Esophagus (tissue), 2 donors: ENCODE data around the gene EVA1A. TPM values are rescaled to one million over a fixed set of nuclear protein-coding genes. Genes with fewer than 3 reads are reported as not detected.

Experiments used
- H3K27ac ChIP-seq, 2 donors: one replicate each; pipeline ENCODE4 v1.5.1; 2013; ENCODE audit warnings: low read depth in 2 of 2, mild to moderate bottlenecking in 2 of 2, inconsistent platforms in 1 of 2, low read length in 1 of 2, moderate library complexity in 1 of 2
- H3K27me3 ChIP-seq, 2 donors: one replicate each; pipeline ENCODE4 v1.6.1; 2013; ENCODE audit warnings: low read length in 2 of 2, control low read depth in 1 of 2, mild to moderate bottlenecking in 1 of 2; ENCODE audit not compliant: insufficient read depth in 2 of 2, control insufficient read depth in 1 of 2
- H3K36me3 ChIP-seq, 2 donors: one replicate each; pipeline ENCODE4 v1.6.1; 2013; ENCODE audit warnings: low read length in 1 of 2; ENCODE audit not compliant: control insufficient read depth in 2 of 2, insufficient read depth in 2 of 2
- H3K4me1 ChIP-seq, 2 donors: one replicate each; pipeline ENCODE4 v1.6.1; 2013; ENCODE audit warnings: low read length in 1 of 2; ENCODE audit not compliant: control insufficient read depth in 2 of 2, insufficient read depth in 2 of 2
- H3K4me3 ChIP-seq, 2 donors: one replicate each; pipeline ENCODE4 v1.5.1; 2013; ENCODE audit warnings: low read length in 2 of 2, mild to moderate bottlenecking in 2 of 2, low read depth in 1 of 2, moderate library complexity in 1 of 2
- H3K9me3 ChIP-seq, 2 donors: one replicate each; pipeline ENCODE4 v1.6.1; 2013; ENCODE audit warnings: mild to moderate bottlenecking in 2 of 2, low read depth in 1 of 2, low read length in 1 of 2, moderate library complexity in 1 of 2; ENCODE audit not compliant: control insufficient read depth in 2 of 2, insufficient read depth in 1 of 2
- WGBS, 2 donors: extraction: QIAGEN DNeasy Blood & Tissue Kit; methylation state at CpG; one replicate each; pipeline ENCODE4 v1.1.7; 2013; 5-methylcytosine and 5-hydroxymethylcytosine counted together
- polyA plus RNA-seq, 2 donors: library from polyadenylated mRNA; stranded (reverse); fragments of 200-250 nt; gene quantifications; one replicate each; pipeline ENCODE4 v1.2.3, GENCODE V29; 2013
- donor health status: healthy with polysubstance abuse.
- donor health status: Bipolar disorder and iron deficiency.

EVA1A gene
- polyA plus RNA-seq, 2 donors, result 0.71 to 0.94 TPM

DNA sequence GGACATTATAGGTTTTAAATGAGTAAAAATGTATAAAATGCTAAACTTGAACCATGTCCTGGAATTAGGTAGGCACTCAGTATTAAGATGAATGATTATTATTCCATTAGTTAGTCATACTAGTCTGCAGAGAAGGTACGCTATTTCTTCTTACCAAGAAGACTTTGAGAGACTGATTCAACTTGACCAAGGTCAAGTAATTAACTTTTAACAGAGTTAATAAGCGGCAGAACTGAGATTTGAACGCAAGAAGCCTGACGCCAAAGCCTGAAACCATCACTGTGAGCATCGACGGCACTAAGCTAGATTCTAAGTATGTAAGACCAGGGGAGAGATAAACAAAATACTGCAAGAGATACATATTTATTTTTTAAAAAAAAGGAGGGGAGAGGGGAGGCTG lies 2.6 kb downstream of the EVA1A start:
- Histone ChIP-seq H3K4me3 (no peak overlapping the region), H3K9me3 (no peaks in the 10 kb centered on the region), H3K36me3 (no peaks in the 10 kb centered on the region), H3K4me1 (peaks cover 2 to 8% of the 10 kb centered on the region in 2 donors), H3K27me3 (peaks cover 0 to 5% of the 10 kb centered on the region in 2 donors), H3K27ac (no peak overlapping the region)
- WGBS, 2 donors, result 93 to 99% methylated on average over 6 of the region's 6 CpGs

DNA sequence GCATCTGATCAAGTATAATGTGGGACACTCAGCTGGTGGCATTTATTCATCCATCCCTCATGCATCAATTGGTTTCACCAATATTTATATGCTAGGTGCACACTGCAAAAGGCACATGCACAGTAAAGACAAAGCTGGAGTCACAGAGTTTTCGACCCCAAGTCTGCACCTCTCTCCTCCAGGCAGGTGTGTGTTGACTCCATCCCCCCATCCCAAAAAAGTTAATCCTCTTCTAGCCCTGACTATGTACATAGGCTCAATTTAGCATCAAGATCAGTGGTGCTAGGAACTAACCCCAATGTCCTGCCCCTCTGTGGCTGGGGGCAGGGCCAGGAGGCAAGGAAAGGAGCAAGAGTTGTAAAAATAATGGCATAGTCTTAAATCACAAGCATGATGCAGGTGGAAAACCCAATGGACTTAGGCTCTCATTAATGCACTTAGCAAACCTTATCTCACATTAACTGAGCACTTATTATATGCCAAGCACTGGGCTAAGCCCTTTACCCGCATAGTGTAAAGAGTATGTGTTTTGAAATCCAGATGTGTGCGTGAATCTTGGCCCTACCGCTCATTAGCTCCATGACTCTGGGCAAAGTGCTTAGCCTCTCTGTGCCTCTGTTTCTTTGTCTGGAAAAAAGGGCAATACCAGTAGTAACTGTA lies 3.1 kb downstream of the EVA1A start:
- 97 to 98% methylated on average over 4 of the region's 4 CpGs for WGBS, 2 donors
- Histone ChIP-seq H3K9me3 (no peaks in the 10 kb centered on the region), H3K36me3 (no peaks in the 10 kb centered on the region), H3K4me3 (no peak overlapping the region), H3K27ac (no peak overlapping the region), H3K4me1 (peaks cover 2 to 8% of the 10 kb centered on the region in 2 donors), H3K27me3 (peaks cover 0 to 5% of the 10 kb centered on the region in 2 donors)

DNA sequence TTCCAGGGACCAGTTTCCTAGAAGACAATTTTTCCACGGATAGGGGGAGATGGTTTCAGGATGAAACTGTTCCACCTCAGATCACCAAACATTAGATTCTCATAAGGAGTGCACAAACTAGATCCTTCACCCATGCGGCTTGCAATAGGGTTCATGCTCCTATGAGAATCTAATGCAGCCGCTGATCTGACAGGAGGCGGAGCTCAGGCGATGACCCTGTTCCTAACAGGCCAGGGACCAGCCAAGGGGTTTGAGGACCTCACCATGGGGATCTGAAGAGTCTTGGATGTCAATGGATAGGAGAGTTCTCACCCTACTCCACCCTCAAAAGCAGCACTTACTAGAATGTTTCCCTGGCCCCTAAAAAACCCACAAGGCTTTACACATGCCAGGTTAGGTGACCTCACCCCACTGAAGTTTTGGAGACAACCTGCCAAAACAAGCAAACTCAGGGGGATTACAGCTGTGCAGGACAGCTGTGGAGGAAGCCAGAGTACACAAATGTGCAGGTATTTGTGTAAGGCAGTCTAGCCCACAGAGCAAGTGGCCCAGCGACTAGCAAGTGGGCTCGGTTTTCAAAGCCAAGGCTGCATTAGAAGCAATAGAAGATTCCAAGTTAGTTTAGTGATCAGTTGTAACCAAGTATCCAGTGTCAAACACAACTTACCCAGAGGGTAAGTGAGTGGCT lies 3.9 kb downstream of the EVA1A start:
- Histone ChIP-seq H3K4me1 (peaks cover 2 to 8% of the 10 kb centered on the region in 2 donors), H3K9me3 (no peaks in the 10 kb centered on the region), H3K27me3 (peaks cover 0 to 5% of the 10 kb centered on the region in 2 donors), H3K36me3 (no peaks in the 10 kb centered on the region), H3K27ac (no peak overlapping the region), H3K4me3 (no peak overlapping the region)
- 90 to 92% methylated on average over 7 of the region's 7 CpGs for WGBS, 2 donors

DNA sequence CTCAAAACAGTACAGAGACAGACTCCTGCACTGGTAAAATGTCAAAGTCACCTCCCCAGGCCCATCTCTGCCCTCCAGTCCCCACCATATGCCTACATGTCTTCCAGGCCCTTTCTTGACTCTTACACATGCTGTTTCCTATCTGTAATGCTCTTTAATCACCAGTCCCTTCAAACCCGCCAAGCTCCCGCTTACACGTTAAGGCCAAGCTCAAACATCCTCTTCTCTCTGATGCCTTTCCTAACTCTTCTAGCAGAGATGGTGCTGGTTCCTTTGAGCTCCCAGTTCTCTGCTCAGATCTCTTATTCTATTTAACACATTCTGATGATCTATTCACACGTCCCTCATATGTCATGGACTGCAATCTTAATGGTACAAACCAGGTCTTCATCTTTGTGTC lies 5.0 kb downstream of the EVA1A start:
- H3K27ac ChIP-seq, result no peak overlapping the region
- 88 to 91% methylated on average over 4 of the region's 4 CpGs for WGBS, 2 donors
- no peaks in the 10 kb centered on the region for H3K36me3 ChIP-seq
- no peak overlapping the region for H3K4me3 ChIP-seq
- peaks cover 2 to 5% of the 10 kb centered on the region in 2 donors for H3K4me1 ChIP-seq
- H3K27me3 ChIP-seq, result peaks cover 0 to 5% of the 10 kb centered on the region in 2 donors
- H3K9me3 ChIP-seq, result no peaks in the 10 kb centered on the region

DNA sequence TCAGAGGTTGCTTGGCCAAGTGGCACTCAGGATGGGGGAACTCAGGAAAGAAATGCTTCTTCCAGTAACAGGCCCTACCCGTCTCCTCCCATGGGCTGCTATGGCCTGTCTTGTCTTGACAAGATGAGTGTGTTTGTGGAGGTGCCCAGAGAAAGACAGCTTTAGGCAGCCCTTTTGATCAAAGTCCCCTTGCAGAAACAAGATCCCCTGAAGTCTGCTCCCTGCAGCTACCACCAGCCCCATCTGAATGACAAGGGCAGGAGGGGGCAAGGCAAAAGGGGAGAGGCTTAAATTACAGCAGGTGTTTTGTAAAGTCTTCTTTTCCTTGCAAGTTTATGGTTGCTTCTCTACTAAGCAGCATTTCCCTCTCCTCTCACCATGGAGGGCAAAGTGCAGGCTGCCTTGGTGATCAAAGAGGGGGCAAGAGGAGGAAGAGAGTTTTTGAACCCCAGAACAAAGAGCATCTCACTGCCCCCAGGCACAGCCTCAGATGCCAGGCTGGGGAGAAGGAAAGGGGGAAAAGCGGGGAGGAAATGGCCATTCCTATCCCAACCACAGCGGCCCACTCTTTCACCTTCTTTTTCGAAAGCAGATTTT lies 6.7 kb downstream of the EVA1A start:
- Histone ChIP-seq H3K4me1 (peaks cover 0 to 2% of the 10 kb centered on the region in 2 donors), H3K27ac (no peak overlapping the region), H3K9me3 (no peaks in the 10 kb centered on the region), H3K36me3 (no peaks in the 10 kb centered on the region), H3K4me3 (no peak overlapping the region), H3K27me3 (peaks cover 0 to 5% of the 10 kb centered on the region in 2 donors)
- WGBS, 2 donors, result 75 to 81% methylated on average over 4 of the region's 4 CpGs

DNA sequence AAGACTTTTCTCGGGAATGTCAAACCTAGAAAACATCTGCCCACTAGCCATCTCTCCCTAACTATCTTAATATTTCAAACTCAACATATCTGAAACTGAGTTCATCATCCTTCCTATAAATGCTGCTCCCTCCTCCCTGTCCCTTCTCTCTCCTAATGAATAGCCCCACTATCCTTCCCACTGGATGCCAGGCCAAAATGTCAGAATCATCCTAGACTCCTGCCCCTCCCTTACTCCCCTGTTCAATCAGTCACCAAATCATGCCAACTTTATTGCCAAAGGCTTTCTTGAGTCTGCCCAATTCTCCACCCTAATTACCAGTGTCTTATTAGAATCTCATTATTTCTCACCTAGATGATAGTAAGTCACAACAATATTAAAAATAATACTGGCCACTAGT lies 8.5 kb downstream of the EVA1A start:
- Histone ChIP-seq H3K4me3 (no peak overlapping the region), H3K27me3 (no peaks in the 10 kb centered on the region), H3K9me3 (no peaks in the 10 kb centered on the region), H3K27ac (no peak overlapping the region), H3K4me1 (peaks cover 0 to 2% of the 10 kb centered on the region in 2 donors), H3K36me3 (no peaks in the 10 kb centered on the region)
- WGBS, 2 donors, result 86 to 100% methylated on average over 1 of the region's 1 CpG

DNA sequence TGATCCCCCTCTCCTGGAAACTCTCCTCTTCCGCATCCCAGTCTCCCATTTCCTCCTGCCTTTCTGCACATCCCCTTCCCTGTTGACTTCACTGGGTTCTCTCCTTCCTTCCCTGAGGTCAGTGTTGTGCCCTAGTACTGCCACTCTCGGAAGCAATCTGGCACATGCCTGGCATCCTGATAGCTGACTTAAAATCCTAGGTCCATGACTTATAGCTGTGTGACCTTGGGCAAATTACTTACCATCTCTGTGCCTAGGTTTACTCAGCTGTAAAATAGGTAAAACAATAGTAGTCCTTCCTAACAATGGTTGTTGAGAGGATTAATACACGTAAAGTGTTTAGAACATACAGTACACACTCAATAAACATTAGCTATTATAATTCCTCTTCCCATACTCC lies 9.3 kb downstream of the EVA1A start:
- H3K27ac ChIP-seq, result no peak overlapping the region
- H3K4me1 ChIP-seq, result peaks cover 0 to 2% of the 10 kb centered on the region in 2 donors
- no peaks in the 10 kb centered on the region for H3K27me3 ChIP-seq
- no peaks in the 10 kb centered on the region for H3K36me3 ChIP-seq
- H3K9me3 ChIP-seq, result no peaks in the 10 kb centered on the region
- WGBS, 2 donors, result 93 to 100% methylated on average over 3 of the region's 3 CpGs
- no peak overlapping the region for H3K4me3 ChIP-seq

DNA sequence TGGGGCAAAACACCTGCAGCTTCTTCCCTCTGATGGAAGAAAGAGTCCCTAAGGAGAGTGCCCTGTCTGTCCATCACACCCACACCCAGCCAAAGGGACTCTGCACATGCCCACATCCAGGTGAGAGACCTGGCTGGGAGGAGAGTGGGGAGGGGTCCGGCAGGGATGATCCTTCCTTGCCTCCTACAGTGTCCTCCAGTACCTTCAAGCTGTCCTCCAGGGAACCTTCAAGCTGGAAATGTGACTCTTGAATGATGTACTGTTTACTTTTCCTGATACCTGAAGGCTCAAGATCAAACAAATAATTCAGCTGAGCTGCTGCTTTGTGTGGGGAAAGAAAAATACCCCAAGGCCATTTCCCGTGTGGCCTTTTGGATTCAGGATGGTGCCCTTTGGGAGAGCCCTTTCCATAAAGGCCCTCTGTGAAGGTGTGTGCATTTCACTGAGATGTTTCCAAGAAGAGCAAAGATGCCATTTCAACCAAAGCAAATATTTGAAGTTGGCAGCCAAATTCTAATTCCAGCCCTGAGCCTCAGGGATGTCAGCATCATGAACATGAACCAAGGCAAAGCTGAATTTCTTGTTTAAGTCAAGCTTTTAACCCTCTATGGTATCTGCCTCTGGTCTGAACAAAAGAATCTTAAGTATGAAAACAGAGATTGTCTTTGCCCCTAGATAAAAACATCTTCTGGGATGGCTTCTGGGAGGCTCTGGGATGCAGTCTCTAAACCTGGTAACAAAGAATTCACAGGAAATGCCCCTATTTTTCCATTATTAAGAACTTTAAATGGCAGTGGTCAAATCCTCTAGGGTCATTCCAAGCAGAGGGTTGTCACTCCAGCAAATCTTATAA lies 11.1 kb downstream of the EVA1A start:
- H3K9me3 ChIP-seq, result no peaks in the 10 kb centered on the region
- WGBS, 2 donors, result 50 to 53% methylated on average over 2 of the region's 2 CpGs
- no peak overlapping the region for H3K27ac ChIP-seq
- no peak overlapping the region for H3K4me3 ChIP-seq
- H3K27me3 ChIP-seq, result no peaks in the 10 kb centered on the region
- peaks cover 0 to 2% of the 10 kb centered on the region in 2 donors for H3K4me1 ChIP-seq
- H3K36me3 ChIP-seq, result no peaks in the 10 kb centered on the region

DNA sequence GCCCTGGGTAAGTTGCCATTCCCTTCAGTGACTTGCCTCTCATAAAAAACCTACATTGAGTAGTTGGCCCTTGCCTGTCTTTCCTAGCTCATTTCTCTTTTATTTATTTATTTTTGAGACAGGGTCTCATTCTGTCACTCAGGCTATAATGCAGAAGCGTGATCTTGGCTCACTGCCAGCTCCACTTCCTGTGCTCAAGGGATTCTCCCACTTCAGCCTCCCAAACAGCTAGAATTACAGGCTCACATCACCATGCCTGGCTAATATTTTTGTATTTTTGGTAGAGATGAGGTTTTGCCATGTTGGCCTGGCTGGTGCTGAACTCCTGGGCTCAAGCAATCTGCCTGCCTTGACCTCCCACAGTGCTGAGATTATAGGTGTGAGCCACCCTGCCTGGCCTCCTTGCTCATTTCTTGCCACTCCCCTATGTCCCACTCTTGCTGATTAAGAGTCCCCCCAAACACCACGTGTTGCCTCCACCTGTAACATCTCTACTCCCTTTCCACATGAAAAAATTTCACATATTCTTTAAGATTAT lies 12.6 kb downstream of the EVA1A start:
- Histone ChIP-seq H3K27ac (no peak overlapping the region), H3K9me3 (no peaks in the 10 kb centered on the region), H3K27me3 (no peaks in the 10 kb centered on the region), H3K36me3 (no peaks in the 10 kb centered on the region), H3K4me1 (peaks cover 0 to 2% of the 10 kb centered on the region in 2 donors), H3K4me3 (no peak overlapping the region)
- 40% methylated on average over 2 of the region's 2 CpGs for WGBS, 2 donors
